HepG2 (cell line): ENCODE measurements around the gene TPO.

ENCODE experiments used
- NR2F6 ChIP-seq, 2 experiments: IDR thresholded peaks; 2 replicates each; pipeline ENCODE4 v1.6.1; 2016; ENCODE audit warnings: antibody characterized with exemption in 1 of 2, mild to moderate bottlenecking in 1 of 2
- THAP7 ChIP-seq: sonication (generic); formaldehyde crosslinking; IDR thresholded peaks from 2 replicates; pipeline ENCODE4 v1.8.1; 2023; ENCODE audit warnings: mild to moderate bottlenecking, missing genetic modification reagents
- ZBTB49 ChIP-seq: sonication (generic); formaldehyde crosslinking; IDR thresholded peaks from 2 replicates; pipeline ENCODE4 v1.4.0; 2020; ENCODE audit warnings: missing genetic modification reagents, borderline replicate concordance
- ZNF567 ChIP-seq: sonication (generic); formaldehyde crosslinking; IDR thresholded peaks from 2 replicates; pipeline ENCODE4 v1.8.1; 2023; ENCODE audit warnings: mild to moderate bottlenecking, missing genetic modification reagents, borderline replicate concordance

GRCh38 chr2:1438972-1439371 lies 25.7 kb downstream of the TPO start:
- no peak for TF ChIP-seq NR2F6 (IDR thresholded peaks at IDR 0.05)
- no peak for TF ChIP-seq NR2F6 (CRISPR knock-in tag; IDR thresholded peaks at IDR 0.05)
- TF ChIP-seq ZNF567 (CRISPR knock-in tag), result no peak
- no peak for TF ChIP-seq THAP7 (CRISPR knock-in tag)
- no peak for TF ChIP-seq ZBTB49 (CRISPR knock-in tag)
